KMS-11 (cell line): Measurements from ENCODE around the gene KCNJ8.

Experiments used
- H2AFZ ChIP-seq: fragments of 200-600 bp; sonication (generic); 2 replicates; pipeline ENCODE4 v1.6.1; 2016; ENCODE audit warnings: antibody characterized with exemption, mixed run types, low read depth
- H3K27ac ChIP-seq: fragments of 200-600 bp; sonication (generic); 2 replicates; pipeline ENCODE4 v1.6.1; 2016; ENCODE audit warnings: mild to moderate bottlenecking, mixed run types
- H3K27me3 ChIP-seq: fragments of 200-600 bp; sonication (generic); 2 replicates; pipeline ENCODE4 v1.6.1; 2017; ENCODE audit warnings: mild to moderate bottlenecking, low read depth, mixed run types, moderate library complexity; ENCODE audit not compliant: insufficient read depth
- H3K36me3 ChIP-seq: fragments of 200-600 bp; sonication (generic); 2 replicates; pipeline ENCODE4 v1.6.1; 2017; ENCODE audit warnings: mild to moderate bottlenecking, mixed run types; ENCODE audit not compliant: insufficient read depth
- H3K4me1 ChIP-seq: fragments of 200-600 bp; sonication (generic); 2 replicates; pipeline ENCODE4 v1.6.1; 2016; ENCODE audit warnings: mild to moderate bottlenecking, low read depth, mixed run types; ENCODE audit not compliant: poor library complexity, severe bottlenecking
- H3K4me2 ChIP-seq: fragments of 200-600 bp; sonication (generic); 2 replicates; pipeline ENCODE4 v1.7.0; 2016; ENCODE audit warnings: mild to moderate bottlenecking, mixed run types
- H3K4me3 ChIP-seq: fragments of 200-600 bp; sonication (generic); IDR thresholded peaks from 2 replicates; pipeline ENCODE4 v1.6.1; 2017; ENCODE audit warnings: low read depth, low read length, mixed read lengths; ENCODE audit not compliant: insufficient read depth
- H3K79me2 ChIP-seq: fragments of 200-600 bp; sonication (generic); 2 replicates; pipeline ENCODE4 v1.6.1; 2016; ENCODE audit warnings: low read depth, mixed run types; ENCODE audit not compliant: insufficient read depth
- H3K9ac ChIP-seq: fragments of 200-600 bp; sonication (generic); 2 replicates; pipeline ENCODE4 v1.6.1; 2016; ENCODE audit warnings: mild to moderate bottlenecking, mixed run types
- H4K20me1 ChIP-seq: fragments of 200-600 bp; sonication (generic); 2 replicates; pipeline ENCODE4 v1.6.1; 2016; ENCODE audit warnings: mild to moderate bottlenecking, mixed run types; ENCODE audit not compliant: insufficient read depth
- CTCF ChIP-seq: fragments of 200-600 bp; sonication (generic); conservative IDR thresholded peaks from 2 replicates; pipeline ENCODE4 v1.6.1; 2017; ENCODE audit warnings: low read depth, mild to moderate bottlenecking, antibody characterized with exemption, low read length, moderate library complexity, mixed read lengths

The KCNJ8 gene

GRCh38 chr12:21774358-21775132 lies at the start of gene KCNJ8:
TSS of gene KCNJ8 (minus strand) at chr12:21774706. CDS start at chr12:21773616, 1,090 bp downstream.
- no peaks in the 10 kb centered on the region; the same call in 1 of the 2 replicates for H3K27me3 ChIP-seq
- no peaks in the 10 kb centered on the region for H3K79me2 ChIP-seq
- no peak for TF ChIP-seq CTCF
- H3K4me1 ChIP-seq = no peaks in the 10 kb centered on the region
- no peaks in the 10 kb centered on the region for H4K20me1 ChIP-seq
- H2AFZ ChIP-seq = peak within 1 kb of the TSS; percentile 66; the same call in 1 of the 2 replicates
- H3K9ac ChIP-seq = no peak within 1 kb of the TSS
- H3K4me3 ChIP-seq = no peak within 1 kb of the TSS
- H3K36me3 ChIP-seq = no peaks in the 10 kb centered on the region
- peak within 1 kb of the TSS; percentile 48; the same call in 1 of the 2 replicates for H3K4me2 ChIP-seq
- H3K27ac ChIP-seq = no peak within 1 kb of the TSS

GRCh38 chr12:21823581-21823980 lies 49.1 kb upstream of the KCNJ8 start:
- H3K36me3 ChIP-seq = no peaks in the 10 kb centered on the region
- H3K4me3 ChIP-seq = no peak overlapping the region
- no peak overlapping the region for H3K27ac ChIP-seq
- TF ChIP-seq CTCF = no peak
- H3K79me2 ChIP-seq = no peaks in the 10 kb centered on the region
- no peaks in the 10 kb centered on the region for H3K27me3 ChIP-seq
- H3K4me1 ChIP-seq = no peaks in the 10 kb centered on the region
- no peak overlapping the region for H3K4me2 ChIP-seq
- no peak overlapping the region for H2AFZ ChIP-seq
- no peaks in the 10 kb centered on the region for H4K20me1 ChIP-seq
- H3K9ac ChIP-seq = no peak overlapping the region

- Histone ChIP-seq H3K36me3 (no peaks in the 10 kb centered on the region), H3K4me1 (no peaks in the 10 kb centered on the region), H4K20me1 (no peaks in the 10 kb centered on the region), H2AFZ (no peak overlapping the region), H3K27me3 (no peaks in the 10 kb centered on the region), H3K27ac (no peak overlapping the region), H3K4me3 (no peak overlapping the region), H3K9ac (no peak overlapping the region), H3K79me2 (no peaks in the 10 kb centered on the region), H3K4me2 (no peak overlapping the region)
- no peak for TF ChIP-seq CTCF
Measured at GRCh38 chr12:21819678-21820077, 45.2 kb upstream of the KCNJ8 start.

GRCh38 chr12:21819236-21819635 lies 44.7 kb upstream of the KCNJ8 start:
- Histone ChIP-seq H3K4me1 (no peaks in the 10 kb centered on the region), H3K36me3 (no peaks in the 10 kb centered on the region), H3K79me2 (no peaks in the 10 kb centered on the region), H3K4me3 (no peak overlapping the region), H3K9ac (no peak overlapping the region), H3K27ac (no peak overlapping the region), H3K4me2 (no peak overlapping the region), H4K20me1 (no peaks in the 10 kb centered on the region), H3K27me3 (no peaks in the 10 kb centered on the region), H2AFZ (no peak overlapping the region)
- TF ChIP-seq CTCF = no peak
